GM12878 (cell line): ENCODE results near the gene CRYZL1. TPM values are rescaled to one million over a fixed set of nuclear protein-coding genes. Genes with fewer than 3 reads are reported as not detected.
A peak's percentile ranks its signal among the peaks of the same experiment; 100 is the strongest.

ENCODE experiments used
- ATAC-seq: fragments of 200-7000 bp; cut with Tn5 transposase; 3 replicates; pipeline ENCODE4 v1.9.1; 2020; ENCODE audit warnings: mild to moderate bottlenecking, moderate library complexity
- BruUV-seq: library from RNA; stranded (reverse); fragments of 400-500 nt; replicated peaks from 2 replicates; lab custom pipeline; 2021; lab: Mats Ljungman, UMichigan
- CTCF ChIA-PET: fragments of 300-600 bp; sonication (Branson Sonifier 250); formaldehyde crosslinking; extraction: SDS; loops from one replicate; lab custom pipeline; 2021; ENCODE audit warnings: inconsistent platforms; lab: Yijun Ruan, JAX
- POLR2A ChIA-PET: fragments of 350-600 bp; formaldehyde crosslinking; extraction: SDS; loops from one replicate; lab custom pipeline; 2021; ENCODE audit warnings: inconsistent platforms; lab: Charles Lee
- RAD21 ChIA-PET: fragments of 300-600 bp; sonication (Branson Sonifier 250); formaldehyde crosslinking; loops from one replicate; lab custom pipeline; 2023; ENCODE audit warnings: antibody characterized with exemption; ENCODE audit not compliant: unreplicated experiment; lab: Charles Lee
- SMC1A ChIA-PET: fragments of 300-600 bp; sonication (Branson Sonifier 250); formaldehyde crosslinking; loops from one replicate; lab custom pipeline; 2023; ENCODE audit not compliant: unreplicated experiment, uncharacterized antibody; lab: Charles Lee
- DNase-seq: peaks from one replicate; pipeline ENCODE4 v3.0.0-alpha.2; 2011; ENCODE audit warnings: low read depth, low spot score
- FAIRE-seq: peaks from 3 replicates; lab custom pipeline; 2011; peaks lifted over from hg19 to GRCh38; lab: Jason Lieb, UNC
- H2AFZ ChIP-seq: 2 replicates; pipeline ENCODE4 v1.6.0; 2011; ENCODE audit warnings: low read depth, low read length, control low read depth; ENCODE audit not compliant: control insufficient read depth
- H3K27ac ChIP-seq: 2 replicates; pipeline ENCODE4 v1.5.1; 2011; ENCODE audit warnings: control low read depth; ENCODE audit not compliant: control insufficient read depth, insufficient read depth
- H3K27me3 ChIP-seq, 2 experiments: replicated peaks in 1 of 2; 2 replicates each; pipeline versions ENCODE4 v1.6.0 to v1.6.1; 2011; ENCODE audit warnings: low read length in 1 of 2; ENCODE audit not compliant: control insufficient read depth in 2 of 2, insufficient read depth in 2 of 2
- H3K36me3 ChIP-seq, 2 experiments: 2 replicates each; pipeline ENCODE4 v1.5.1; 2011; ENCODE audit warnings: low read length in 1 of 2; ENCODE audit not compliant: control insufficient read depth in 2 of 2, insufficient read depth in 2 of 2
- H3K4me1 ChIP-seq: 2 replicates; pipeline ENCODE4 v1.6.1; 2011; ENCODE audit warnings: mild to moderate bottlenecking, low read length, moderate library complexity, mixed read lengths; ENCODE audit not compliant: control insufficient read depth, insufficient read depth
- H3K4me2 ChIP-seq: 2 replicates; pipeline ENCODE4 v1.6.0; 2011; ENCODE audit warnings: control low read depth; ENCODE audit not compliant: control insufficient read depth, insufficient read depth
- H3K4me3 ChIP-seq: fragments of 200-600 bp; sonication (generic); 2 replicates; pipeline ENCODE4 v1.5.1; 2016
- H3K79me2 ChIP-seq: 2 replicates; pipeline ENCODE4 v1.6.0; 2011; ENCODE audit warnings: low read length; ENCODE audit not compliant: control insufficient read depth, insufficient read depth
- H3K9ac ChIP-seq: 2 replicates; pipeline ENCODE4 v1.8.0; 2011; ENCODE audit warnings: low read length, control low read depth, mixed read lengths; ENCODE audit not compliant: control insufficient read depth, insufficient read depth
- H3K9me3 ChIP-seq: replicated peaks from 3 replicates; pipeline ENCODE4 v1.5.1; 2011; ENCODE audit warnings: mild to moderate bottlenecking, low read length; ENCODE audit not compliant: control insufficient read depth, insufficient read depth
- H4K20me1 ChIP-seq: 2 replicates; pipeline ENCODE4 v1.6.0; 2011; ENCODE audit not compliant: control insufficient read depth, insufficient read depth
- whole genome bisulfite sequencing: methylation state at CpG from one replicate; pipeline ENCODE4 v1.1.6; 2016; ENCODE audit warnings: low lambda C conversion rate; ENCODE audit not compliant: insufficient replicate concordance, insufficient coverage; ENCODE audit errors: missing lambda C conversion rate; 5-methylcytosine and 5-hydroxymethylcytosine counted together
- in situ Hi-C: fragments of 300-500 bp; cut with MboI; formaldehyde crosslinking; loops from 9 replicates; pipeline ENCODE4 v1.14.3; 2018; ENCODE audit warnings: mixed read lengths
- intact Hi-C: fragments of 100-400 bp; cut with micrococcal nuclease; formaldehyde crosslinking; loops from one replicate; pipeline ENCODE4 v1.14.2; 2022; ENCODE audit not compliant: unreplicated experiment
- polyA plus RNA-seq, 11 experiments: library from polyadenylated mRNA; depleted of rRNA in 4 of 11; unstranded in 6 of 11; stranded (reverse) in 5 of 11; fragments of >200 nt; fragmentation: Nextera tagmentation in 4 of 11; fragmentation: Illumina TruSeq in 1 of 11; extraction: Ambion mirVana in 4 of 11; extraction: Trizol in 1 of 11; gene quantifications; 1 replicate in 1 of 11; 2 replicates in 10 of 11; pipeline versions ENCODE4 v1.2.1 to v1.2.3, GENCODE V29; 2011 to 2016; ENCODE audit warnings: inconsistent platforms in 2 of 11, missing spikeins in 2 of 11, low read depth in 1 of 11
- total RNA-seq, 4 experiments: library from RNA; depleted of rRNA in 3 of 4; stranded (reverse); fragments of >200 nt in 3 of 4; fragmentation: Illumina TruSeq in 1 of 4; extraction: Trizol in 1 of 4; gene quantifications; 2 replicates each; pipeline versions ENCODE4 v1.2.1 to v1.2.3, GENCODE V29; 2013 to 2021
- TF ChIP-seq, protein P1 (sequence below): fragments of 450-650 bp; IDR thresholded peaks from 2 replicates; pipeline ENCODE4 v1.6.1; 2017; ENCODE audit warnings: mild to moderate bottlenecking, low read depth, inconsistent platforms; ENCODE audit not compliant: poor library complexity, severe bottlenecking
- TF ChIP-seq, protein P2 (sequence below): fragments of 450-650 bp; IDR thresholded peaks from 2 replicates; pipeline ENCODE4 v1.6.1; 2016; ENCODE audit warnings: mild to moderate bottlenecking

The CRYZL1 gene
- total and polyA plus RNA-seq, 10 of the 15 experiments (the other 5 are each of a cell fraction or from before 2014, with no cell fraction given) = 14.3 to 72.4 (median 30.7) TPM

DNA sequence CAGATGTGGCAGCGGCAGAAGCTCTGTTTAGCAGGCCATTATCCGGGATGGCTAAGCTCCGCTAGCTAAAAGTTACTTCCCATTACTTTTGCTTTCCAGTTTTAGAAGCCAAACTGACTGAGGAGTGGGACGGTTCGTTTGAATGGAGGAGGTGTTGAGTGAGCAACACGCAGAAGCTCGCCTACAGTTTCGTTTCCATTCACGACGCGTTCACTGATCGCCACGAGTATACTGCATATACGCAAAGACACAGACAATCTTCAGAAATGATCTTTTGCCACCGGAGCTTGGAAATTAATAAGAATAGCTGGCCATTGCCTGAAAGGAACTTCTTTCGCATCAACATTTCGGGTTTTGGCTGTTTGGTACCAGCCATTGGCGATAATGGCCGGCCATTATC is 84.1 kb downstream of the CRYZL1 start:
- H3K4me3 ChIP-seq = no peak overlapping the region
- CTCF ChIA-PET = interaction anchor here (0.5 to 2.7 kb wide), 8 partner anchors 15 to 545 kb away, joined by 3 to 10 read pairs (median 3); no protein-coding TSS in a partner anchor
- no peaks in the 10 kb centered on the region for H4K20me1 ChIP-seq
- TF ChIP-seq, protein P1, sequence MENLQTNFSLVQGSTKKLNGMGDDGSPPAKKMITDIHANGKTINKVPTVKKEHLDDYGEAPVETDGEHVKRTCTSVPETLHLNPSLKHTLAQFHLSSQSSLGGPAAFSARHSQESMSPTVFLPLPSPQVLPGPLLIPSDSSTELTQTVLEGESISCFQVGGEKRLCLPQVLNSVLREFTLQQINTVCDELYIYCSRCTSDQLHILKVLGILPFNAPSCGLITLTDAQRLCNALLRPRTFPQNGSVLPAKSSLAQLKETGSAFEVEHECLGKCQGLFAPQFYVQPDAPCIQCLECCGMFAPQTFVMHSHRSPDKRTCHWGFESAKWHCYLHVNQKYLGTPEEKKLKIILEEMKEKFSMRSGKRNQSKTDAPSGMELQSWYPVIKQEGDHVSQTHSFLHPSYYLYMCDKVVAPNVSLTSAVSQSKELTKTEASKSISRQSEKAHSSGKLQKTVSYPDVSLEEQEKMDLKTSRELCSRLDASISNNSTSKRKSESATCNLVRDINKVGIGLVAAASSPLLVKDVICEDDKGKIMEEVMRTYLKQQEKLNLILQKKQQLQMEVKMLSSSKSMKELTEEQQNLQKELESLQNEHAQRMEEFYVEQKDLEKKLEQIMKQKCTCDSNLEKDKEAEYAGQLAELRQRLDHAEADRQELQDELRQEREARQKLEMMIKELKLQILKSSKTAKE = no peak
- TF ChIP-seq, protein P2, sequence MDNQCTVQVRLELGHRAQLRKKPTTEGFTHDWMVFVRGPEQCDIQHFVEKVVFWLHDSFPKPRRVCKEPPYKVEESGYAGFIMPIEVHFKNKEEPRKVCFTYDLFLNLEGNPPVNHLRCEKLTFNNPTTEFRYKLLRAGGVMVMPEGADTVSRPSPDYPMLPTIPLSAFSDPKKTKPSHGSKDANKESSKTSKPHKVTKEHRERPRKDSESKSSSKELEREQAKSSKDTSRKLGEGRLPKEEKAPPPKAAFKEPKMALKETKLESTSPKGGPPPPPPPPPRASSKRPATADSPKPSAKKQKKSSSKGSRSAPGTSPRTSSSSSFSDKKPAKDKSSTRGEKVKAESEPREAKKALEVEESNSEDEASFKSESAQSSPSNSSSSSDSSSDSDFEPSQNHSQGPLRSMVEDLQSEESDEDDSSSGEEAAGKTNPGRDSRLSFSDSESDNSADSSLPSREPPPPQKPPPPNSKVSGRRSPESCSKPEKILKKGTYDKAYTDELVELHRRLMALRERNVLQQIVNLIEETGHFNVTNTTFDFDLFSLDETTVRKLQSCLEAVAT = 0 out of 2 replicates have a peak, but pooled peaks have one; percentile 32
- ATAC-seq (no peak), FAIRE-seq (no peak), DNase-seq (no peak)
- H3K27ac ChIP-seq = no peak overlapping the region
- no peaks in the 10 kb centered on the region for H3K27me3 ChIP-seq
- RAD21 ChIA-PET = interaction anchor here (1.1 kb wide), 1 partner anchor 48 kb away, joined by 4 read pairs; no protein-coding TSS in a partner anchor
- H3K4me2 ChIP-seq = no peak overlapping the region
- H3K4me1 ChIP-seq = no peaks in the 10 kb centered on the region
- SMC1A ChIA-PET = interaction anchor here (0.6 to 5.6 kb wide), 7 partner anchors 13 to 54 kb away, joined by 3 to 23 read pairs (median 3); no protein-coding TSS in a partner anchor
- H3K36me3 ChIP-seq = peaks cover 26 to 50% of the 10 kb centered on the region in 2 experiments
- in situ Hi-C loops = no loop called here
- intact Hi-C loops = no loop called here
- H3K9me3 ChIP-seq = peaks cover 5% of the 10 kb centered on the region; the same call in 2 of the 3 replicates
- POLR2A ChIA-PET = interaction anchor here (0.6 to 1.3 kb wide), 3 partner anchors 8 to 84 kb away, joined by 3 to 5 read pairs (median 5); partner anchors contain the start of gene CRYZL1
- no TSS peak for BruUV-seq
- no peak overlapping the region for H2AFZ ChIP-seq
- no peak overlapping the region for H3K9ac ChIP-seq
- peaks cover 49% of the 10 kb centered on the region for H3K79me2 ChIP-seq
- WGBS = 98% methylated on average over 19 of the region's 19 CpGs
